ENCODE data around the gene EIF4EBP3. TPM values are rescaled to one million over a fixed set of nuclear protein-coding genes. Genes with fewer than 3 reads are reported as not detected.
A peak's percentile ranks its signal among the peaks of the same experiment; 100 is the strongest.

Gene EIF4EBP3
- total and polyA plus RNA-seq, 10 of the 15 experiments (the other 5 are each of a cell fraction or from before 2014, with no cell fraction given): 3.5 to 16.1 (median 6.2) TPM

DNA sequence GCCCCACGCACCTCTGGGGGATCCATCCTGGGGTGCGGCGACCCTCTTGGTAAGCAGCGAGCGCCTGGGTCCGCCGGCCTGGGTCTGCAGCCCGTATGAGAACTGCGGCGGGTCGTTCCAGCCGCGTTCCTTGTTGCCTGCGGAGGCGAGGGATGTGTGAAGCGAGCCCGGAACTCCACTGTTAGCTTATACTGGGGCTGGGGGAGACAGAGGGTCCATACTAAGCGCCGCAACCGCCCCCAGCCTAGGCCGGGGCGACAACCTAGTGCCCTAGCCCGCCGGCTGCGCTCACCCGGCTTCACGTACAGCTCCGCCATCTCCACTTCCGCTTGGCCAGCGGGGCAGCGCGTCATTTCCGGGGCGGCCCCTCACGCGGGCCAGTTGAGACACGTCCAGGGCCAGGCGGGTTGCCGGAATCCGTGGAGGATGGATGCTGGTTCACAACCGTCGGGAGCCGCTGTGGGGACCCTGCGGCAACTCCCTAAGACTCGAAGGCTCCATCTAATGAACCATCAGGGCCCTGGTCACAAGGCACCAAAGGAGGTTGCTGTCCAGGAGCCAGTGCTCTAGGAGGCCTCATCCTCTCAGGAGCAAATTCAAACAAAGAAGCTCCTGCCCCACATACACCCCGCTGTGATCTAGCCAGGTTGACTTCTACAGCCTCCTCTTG, 9.8 kb downstream of the EIF4EBP3 start, which contains the start of gene SRA1 (continued):
- TF ChIP-seq, protein P1, sequence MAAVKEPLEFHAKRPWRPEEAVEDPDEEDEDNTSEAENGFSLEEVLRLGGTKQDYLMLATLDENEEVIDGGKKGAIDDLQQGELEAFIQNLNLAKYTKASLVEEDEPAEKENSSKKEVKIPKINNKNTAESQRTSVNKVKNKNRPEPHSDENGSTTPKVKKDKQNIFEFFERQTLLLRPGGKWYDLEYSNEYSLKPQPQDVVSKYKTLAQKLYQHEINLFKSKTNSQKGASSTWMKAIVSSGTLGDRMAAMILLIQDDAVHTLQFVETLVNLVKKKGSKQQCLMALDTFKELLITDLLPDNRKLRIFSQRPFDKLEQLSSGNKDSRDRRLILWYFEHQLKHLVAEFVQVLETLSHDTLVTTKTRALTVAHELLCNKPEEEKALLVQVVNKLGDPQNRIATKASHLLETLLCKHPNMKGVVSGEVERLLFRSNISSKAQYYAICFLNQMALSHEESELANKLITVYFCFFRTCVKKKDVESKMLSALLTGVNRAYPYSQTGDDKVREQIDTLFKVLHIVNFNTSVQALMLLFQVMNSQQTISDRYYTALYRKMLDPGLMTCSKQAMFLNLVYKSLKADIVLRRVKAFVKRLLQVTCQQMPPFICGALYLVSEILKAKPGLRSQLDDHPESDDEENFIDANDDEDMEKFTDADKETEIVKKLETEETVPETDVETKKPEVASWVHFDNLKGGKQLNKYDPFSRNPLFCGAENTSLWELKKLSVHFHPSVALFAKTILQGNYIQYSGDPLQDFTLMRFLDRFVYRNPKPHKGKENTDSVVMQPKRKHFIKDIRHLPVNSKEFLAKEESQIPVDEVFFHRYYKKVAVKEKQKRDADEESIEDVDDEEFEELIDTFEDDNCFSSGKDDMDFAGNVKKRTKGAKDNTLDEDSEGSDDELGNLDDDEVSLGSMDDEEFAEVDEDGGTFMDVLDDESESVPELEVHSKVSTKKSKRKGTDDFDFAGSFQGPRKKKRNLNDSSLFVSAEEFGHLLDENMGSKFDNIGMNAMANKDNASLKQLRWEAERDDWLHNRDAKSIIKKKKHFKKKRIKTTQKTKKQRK (IDR thresholded peaks at IDR 0.05; ENCODE audit: low read depth, low read length): no peak
- TF ChIP-seq MTA2 (IDR thresholded peaks at IDR 0.05; ENCODE audit: low read depth) (peak; percentile 40; the same call in 1 of the 2 replicates), CBX5 (IDR thresholded peaks at IDR 0.05; ENCODE audit: low read depth) (peak; percentile 30; the same call in 1 of the 2 replicates), HCFC1 (IDR thresholded peaks at IDR 0.05; ENCODE audit: low read length) (peak; percentile 13; the same call in 1 of the 2 replicates)

- no peak for FAIRE-seq
- ChIA-PET CTCF (interaction anchor here (0.9 to 1.6 kb wide), 4 partner anchors 9 to 185 kb away, joined by 3 to 9 read pairs (median 4); partner anchors contain the start of gene EIF4EBP3), POLR2A (interaction anchor here (1.2 to 3.6 kb wide), 6 partner anchors 10 to 156 kb away, joined by 3 to 23 read pairs (median 10); partner anchors contain the start of genes ANKHD1, EIF4EBP3, IK and NDUFA2), RAD21 (ENCODE audit: unreplicated experiment) (interaction anchor here (0.6 to 1.3 kb wide), 6 partner anchors 9 to 157 kb away, joined by 3 to 7 read pairs (median 3); partner anchors contain the start of genes ANKHD1 and EIF4EBP3), SMC1A (ENCODE audit: uncharacterized antibody, unreplicated experiment) (interaction anchor here (0.7 to 2.5 kb wide), 6 partner anchors 9 to 153 kb away, joined by 3 to 11 read pairs (median 6); partner anchors contain the start of gene EIF4EBP3)
- Histone ChIP-seq H3K4me3 (peak overlapping the region; percentile 91), H3K36me3 (ENCODE audit: control insufficient read depth in 2 of 2, insufficient read depth in 2 of 2, low read length in 1 of 2) (peaks cover 0 to 5% of the 10 kb centered on the region in 2 experiments; a peak in 1 of 4 replicates), H3K4me2 (ENCODE audit: control insufficient read depth, insufficient read depth) (peak overlapping the region; percentile 97), H3K9ac (ENCODE audit: control insufficient read depth, insufficient read depth, low read length) (peak overlapping the region; percentile 89), H3K27me3 (replicated peaks in 1 of 2; ENCODE audit: control insufficient read depth in 2 of 2, insufficient read depth in 2 of 2, low read length in 1 of 2) (no peaks in the 10 kb centered on the region), H3K27ac (ENCODE audit: control insufficient read depth, insufficient read depth) (peak overlapping the region; percentile 95), H3K79me2 (ENCODE audit: control insufficient read depth, insufficient read depth, low read length) (peaks cover 45% of the 10 kb centered on the region), H3K9me3 (replicated peaks; ENCODE audit: control insufficient read depth, insufficient read depth, low read length) (no peaks in the 10 kb centered on the region), H2AFZ (ENCODE audit: control insufficient read depth, low read depth, low read length) (no peak overlapping the region; the same call in 1 of the 2 replicates), H3K4me1 (ENCODE audit: control insufficient read depth, insufficient read depth, low read length) (peaks cover 22% of the 10 kb centered on the region), H4K20me1 (ENCODE audit: control insufficient read depth, insufficient read depth) (no peaks in the 10 kb centered on the region)
- 69% methylated on average over 3 of the region's 3 CpGs for WGBS (ENCODE audit: insufficient coverage, insufficient replicate concordance, low lambda C conversion rate, missing lambda C conversion rate)
- TF ChIP-seq SREBF1 (IDR thresholded peaks at IDR 0.05; ENCODE audit: low read length): no peak
- TF ChIP-seq KLF5 (IDR thresholded peaks at IDR 0.05; ENCODE audit: partially characterized antibody): no peak
- no peak for TF ChIP-seq CHD1 (IDR thresholded peaks at IDR 0.05; ENCODE audit: low read depth, low read length)
- TF ChIP-seq SP1 (IDR thresholded peaks at IDR 0.05; ENCODE audit: low read depth, low read length): no peak
- TF ChIP-seq ELK1 (IDR thresholded peaks at IDR 0.05; ENCODE audit: low read depth, low read length): no peak
- TF ChIP-seq EED (IDR thresholded peaks at IDR 0.05; ENCODE audit: low read depth): no peak
- no peak for TF ChIP-seq CHD2 (IDR thresholded peaks at IDR 0.05; ENCODE audit: borderline replicate concordance, low read depth, low read length)
- no peak for TF ChIP-seq CBFB (IDR thresholded peaks at IDR 0.05; ENCODE audit: low read depth)
- TF ChIP-seq MEF2A (IDR thresholded peaks at IDR 0.05; ENCODE audit: insufficient read depth, low read depth, low read length): no peak
- intact Hi-C loops (cut with micrococcal nuclease; ENCODE audit: unreplicated experiment) (loop anchor here (2.0 kb wide), 1 partner anchor 25 kb away; no protein-coding TSS in a partner anchor), in situ Hi-C loops (cut with MboI) (no loop called here)
- no TSS peak for BruUV-seq (replicated peaks)
- ATAC-seq: no peak
- DNase-seq (ENCODE audit: low read depth, low spot score): no peak
Measured at GRCh38 chr5:140557965-140558364, 10.5 kb downstream of the EIF4EBP3 start.

All from GM12878 (cell line).